H1 (cell line): ENCODE results near the gene ZFAND5. TPM values are rescaled to one million over a fixed set of nuclear protein-coding genes. Genes with fewer than 3 reads are reported as not detected.

Experiments
- CTCF ChIA-PET: fragments of 300-600 bp; sonication (Branson Sonifier 250); formaldehyde crosslinking; loops from one replicate; lab custom pipeline; 2021; ENCODE audit not compliant: partially characterized antibody; lab: Charles Lee
- POLR2A ChIA-PET: fragments of 300-600 bp; sonication (Branson Sonifier 250); formaldehyde crosslinking; loops from one replicate; lab custom pipeline; 2021; ENCODE audit warnings: inconsistent platforms; ENCODE audit not compliant: partially characterized antibody; lab: Charles Lee
- DNase-seq, 2 experiments: peaks; one replicate each; pipeline versions ENCODE4 v3.0.0 to v3.0.0-alpha.2; 2010 to 2022; ENCODE audit warnings: low spot score in 2 of 2, low read depth in 1 of 2, mixed read lengths in 1 of 2
- FAIRE-seq: peaks from 2 replicates; lab custom pipeline; 2011; peaks lifted over from hg19 to GRCh38; lab: Jason Lieb, UNC
- H2AFZ ChIP-seq: 2 replicates; pipeline ENCODE4 v1.8.1; 2012; ENCODE audit warnings: low read length, inconsistent platforms
- H2AK5ac ChIP-seq: 2 replicates; pipeline ENCODE4 v1.6.1; 2013; ENCODE audit warnings: low read depth, low read length
- H2BK120ac ChIP-seq: replicated peaks from 2 replicates; pipeline ENCODE3; 2013; ENCODE audit warnings: low read depth, low read length, inconsistent platforms
- H2BK12ac ChIP-seq: 2 replicates; pipeline ENCODE4 v1.6.1; 2013; ENCODE audit warnings: low read depth, low read length
- H2BK15ac ChIP-seq: 2 replicates; pipeline ENCODE4 v1.6.1; 2013; ENCODE audit warnings: low read length
- H2BK20ac ChIP-seq: 2 replicates; pipeline ENCODE4 v1.6.1; 2013; ENCODE audit warnings: low read length
- H2BK5ac ChIP-seq: 2 replicates; pipeline ENCODE4 v1.6.1; 2013; ENCODE audit warnings: low read depth, low read length
- H3K14ac ChIP-seq: 2 replicates; pipeline ENCODE4 v1.6.1; 2013; ENCODE audit warnings: inconsistent platforms; ENCODE audit not compliant: insufficient read length
- H3K18ac ChIP-seq: 2 replicates; pipeline ENCODE4 v1.6.1; 2013; ENCODE audit warnings: low read length; ENCODE audit errors: extremely low read depth
- H3K23ac ChIP-seq: 2 replicates; pipeline ENCODE4 v1.6.1; 2013; ENCODE audit warnings: inconsistent platforms; ENCODE audit not compliant: insufficient read length
- H3K23me2 ChIP-seq: 2 replicates; pipeline ENCODE4 v1.6.1; 2013; ENCODE audit warnings: low read depth, low read length
- H3K27ac ChIP-seq: 2 replicates; pipeline ENCODE4 v1.6.1; 2011; ENCODE audit warnings: low read depth, low read length, inconsistent platforms
- H3K27me3 ChIP-seq, 4 experiments: replicated peaks in 1 of 4; 1 replicate in 1 of 4; 2 replicates in 3 of 4; pipeline versions ENCODE4 v1.6.1 to v1.8.1; 2011 to 2013; ENCODE audit warnings: low read length in 3 of 4, mild to moderate bottlenecking in 3 of 4, inconsistent platforms in 2 of 4, mixed read lengths in 2 of 4, moderate library complexity in 1 of 4; ENCODE audit not compliant: control insufficient read depth in 3 of 4, insufficient read depth in 3 of 4; ENCODE audit errors: extremely low read depth in 1 of 4
- H3K36me3 ChIP-seq, 4 experiments: 2 replicates each; pipeline versions ENCODE4 v1.6.1 to v1.8.1; 2011 to 2013; ENCODE audit warnings: mild to moderate bottlenecking in 4 of 4, low read length in 3 of 4, moderate library complexity in 2 of 4, control low read depth in 1 of 4, inconsistent platforms in 1 of 4; ENCODE audit not compliant: insufficient read depth in 4 of 4, control insufficient read depth in 2 of 4
- H3K4ac ChIP-seq: replicated peaks from 2 replicates; pipeline ENCODE3; 2013; ENCODE audit warnings: low read length, low read depth, mixed read lengths, inconsistent platforms; ENCODE audit not compliant: insufficient read length
- H3K4me1 ChIP-seq, 4 experiments: replicated peaks in 1 of 4; 1 replicate in 1 of 4; 2 replicates in 3 of 4; pipeline versions ENCODE4 v1.6.1 to v1.8.1; 2011 to 2013; ENCODE audit warnings: low read length in 3 of 4, inconsistent platforms in 2 of 4, mixed read lengths in 1 of 4; ENCODE audit not compliant: insufficient read depth in 4 of 4, control insufficient read depth in 3 of 4
- H3K4me2 ChIP-seq, 2 experiments: 2 replicates each; pipeline versions ENCODE4 v1.6.1 to v1.8.1; 2011 to 2013; ENCODE audit warnings: low read depth in 2 of 2, low read length in 2 of 2, control low read depth in 1 of 2, inconsistent platforms in 1 of 2, mild to moderate bottlenecking in 1 of 2; ENCODE audit not compliant: insufficient read depth in 1 of 2
- H3K4me3 ChIP-seq, 4 experiments: fragments of 200-600, 300-600 bp in 1 of 4; sonication (generic), shearing (Covaris generic), sonication (Bioruptor Twin) in 1 of 4; 2 replicates each; pipeline versions ENCODE4 v1.5.1 to v1.8.1; 2011 to 2016; ENCODE audit warnings: low read length in 4 of 4, low read depth in 3 of 4, control low read depth in 2 of 4, inconsistent platforms in 2 of 4, mild to moderate bottlenecking in 2 of 4, mixed read lengths in 1 of 4, moderate library complexity in 1 of 4; ENCODE audit not compliant: insufficient read depth in 2 of 4; ENCODE audit errors: extremely low read depth in 1 of 4
- H3K56ac ChIP-seq: replicated peaks from 2 replicates; pipeline ENCODE3; 2013; ENCODE audit warnings: low read depth, mild to moderate bottlenecking, mixed read lengths, low read length, inconsistent platforms; ENCODE audit not compliant: insufficient read length
- H3K79me1 ChIP-seq: 2 replicates; pipeline ENCODE4 v1.6.1; 2013; ENCODE audit warnings: low read depth, low read length, control low read depth
- H3K79me2 ChIP-seq, 2 experiments: 2 replicates each; pipeline versions ENCODE4 v1.6.1 to v1.8.1; 2012 to 2013; ENCODE audit warnings: low read length in 2 of 2, mild to moderate bottlenecking in 2 of 2, inconsistent platforms in 1 of 2; ENCODE audit not compliant: insufficient read depth in 2 of 2, control insufficient read depth in 1 of 2
- H3K9ac ChIP-seq, 4 experiments: replicated peaks in 1 of 4; 1 replicate in 1 of 4; 2 replicates in 3 of 4; pipeline versions ENCODE4 v1.6.1 to v1.8.1; 2011 to 2013; ENCODE audit warnings: low read depth in 3 of 4, low read length in 3 of 4, control low read depth in 2 of 4, mild to moderate bottlenecking in 2 of 4, moderate library complexity in 2 of 4, inconsistent platforms in 1 of 4; ENCODE audit errors: extremely low read depth in 1 of 4
- H3K9me3 ChIP-seq, 2 experiments: 2 replicates each; pipeline versions ENCODE4 v1.6.1 to v1.8.1; 2012 to 2013; ENCODE audit warnings: mild to moderate bottlenecking in 2 of 2, moderate library complexity in 2 of 2, control low read depth in 1 of 2, inconsistent platforms in 1 of 2, low read depth in 1 of 2, low read length in 1 of 2, mixed read lengths in 1 of 2; ENCODE audit not compliant: insufficient read depth in 2 of 2
- H4K20me1 ChIP-seq, 2 experiments: replicated peaks in 1 of 2; 2 replicates each; pipeline versions ENCODE3 to v1.8.1; 2011 to 2013; ENCODE audit warnings: inconsistent platforms in 2 of 2, low read length in 2 of 2, mild to moderate bottlenecking in 1 of 2; ENCODE audit not compliant: insufficient read depth in 2 of 2, control insufficient read depth in 1 of 2
- H4K5ac ChIP-seq: 2 replicates; pipeline ENCODE4 v1.6.1; 2013; ENCODE audit warnings: low read length, low read depth, mixed read lengths, inconsistent platforms; ENCODE audit not compliant: insufficient read length
- H4K8ac ChIP-seq: 2 replicates; pipeline ENCODE4 v1.8.0; 2013; ENCODE audit warnings: mild to moderate bottlenecking, moderate library complexity, low read length, inconsistent platforms; ENCODE audit not compliant: insufficient read depth; ENCODE audit errors: extremely low read depth
- H4K91ac ChIP-seq: replicated peaks from 2 replicates; pipeline ENCODE3; 2013; ENCODE audit warnings: low read length, mixed read lengths, inconsistent platforms; ENCODE audit not compliant: insufficient read length
- ATF2 ChIP-seq: IDR thresholded peaks from 2 replicates; pipeline ENCODE4 v1.6.1; 2012; ENCODE audit warnings: low read length, inconsistent platforms
- HDAC6 ChIP-seq: IDR thresholded peaks from one replicate; pipeline ENCODE4 v1.7.1; 2012; ENCODE audit warnings: low read depth, mild to moderate bottlenecking, inconsistent platforms, low read length, moderate library complexity
- KDM5A ChIP-seq: fragments of 200-600 bp; IDR thresholded peaks from 2 replicates; pipeline ENCODE4 v1.7.1; 2012; ENCODE audit warnings: mild to moderate bottlenecking, low read length, inconsistent platforms, mixed read lengths
- NRF1 ChIP-seq: IDR thresholded peaks from 2 replicates; pipeline ENCODE4 v1.6.1; 2011; ENCODE audit warnings: mild to moderate bottlenecking, low read depth, low read length, improper control_type of control experiment
- POLR2A ChIP-seq, 2 experiments: IDR thresholded peaks; 1 replicate in 1 of 2; 2 replicates in 1 of 2; pipeline ENCODE4 v1.6.1; 2011; ENCODE audit warnings: low read depth in 2 of 2, low read length in 2 of 2, mild to moderate bottlenecking in 2 of 2; ENCODE audit errors: control extremely low read depth in 1 of 2
- SP2 ChIP-seq: IDR thresholded peaks from 2 replicates; pipeline ENCODE4 v1.6.1; 2012; ENCODE audit warnings: mild to moderate bottlenecking, low read length, inconsistent platforms
- YY1 ChIP-seq: IDR thresholded peaks from 2 replicates; pipeline ENCODE4 v1.6.1; 2011; ENCODE audit warnings: low read depth, mild to moderate bottlenecking, low read length
- WGBS, 2 experiments: shearing (Covaris generic) in 1 of 2; methylation state at CpG; one replicate each; pipeline versions ENCODE4 v1.1.6 to v1.1.7; 2013 to 2015; ENCODE audit warnings: low lambda C conversion rate in 2 of 2, mixed read lengths in 2 of 2, inconsistent platforms in 1 of 2, low coverage in 1 of 2, missing lambda C conversion rate in 1 of 2; ENCODE audit not compliant: insufficient replicate concordance in 2 of 2, insufficient coverage in 1 of 2, insufficient read length in 1 of 2; ENCODE audit errors: extremely low coverage in 1 of 2, missing lambda C conversion rate in 1 of 2; 5-methylcytosine and 5-hydroxymethylcytosine counted together
- polyA plus RNA-seq, 7 experiments: library from polyadenylated mRNA; depleted of rRNA in 3 of 7; stranded (reverse) in 5 of 7; unstranded in 2 of 7; fragments of >200 nt in 5 of 7; fragments of 200-250 nt in 2 of 7; gene quantifications; 1 replicate in 5 of 7; 2 replicates in 1 of 7; 4 replicates in 1 of 7; pipeline versions ENCODE4 v1.2.1 to v1.2.3, GENCODE V29; 2011 to 2013; ENCODE audit warnings: missing spikeins in 2 of 7, mixed read lengths in 2 of 7
- total RNA-seq: library from RNA; stranded (reverse); fragmentation: NEBNext Ultra II Directional; extraction: Animal tissue kit (Norgen Biotek cat#: 25700); gene quantifications from 2 replicates; pipeline ENCODE4 v1.2.1, GENCODE V29; 2021

ZFAND5 gene
- total and polyA plus RNA-seq, 2 of the 8 experiments (the other 6 are each of a cell fraction or from before 2014, with no cell fraction given), result 76.7 to 225 TPM

GRCh38 chr9:72334658-72335337 lies 30.2 kb downstream of the ZFAND5 start:
- no peak overlapping the region for H4K8ac ChIP-seq
- no peaks in the 10 kb centered on the region for H3K9me3 ChIP-seq
- no peak overlapping the region for H2AK5ac ChIP-seq
- H3K9ac ChIP-seq, result no peak overlapping the region
- no peak overlapping the region for H2BK120ac ChIP-seq
- no peak overlapping the region for H3K23ac ChIP-seq
- no peak overlapping the region for H2AFZ ChIP-seq
- H4K20me1 ChIP-seq, result no peaks in the 10 kb centered on the region
- H3K27ac ChIP-seq, result no peak overlapping the region
- H2BK12ac ChIP-seq, result no peak overlapping the region
- no peaks in the 10 kb centered on the region for H3K27me3 ChIP-seq
- H3K36me3 ChIP-seq, result no peaks in the 10 kb centered on the region
- WGBS, 2 experiments, result 91% methylated on average over 6 of the region's 6 CpGs; no CpG with 5 or more reads in 1 of the 2 experiments
- no peak overlapping the region for H4K91ac ChIP-seq
- H3K23me2 ChIP-seq, result no peaks in the 10 kb centered on the region
- no peak overlapping the region for H3K56ac ChIP-seq
- H3K4me3 ChIP-seq, result no peak overlapping the region
- CTCF ChIA-PET, result interaction anchor here (0.8 to 2.9 kb wide), 7 partner anchors 10 to 329 kb away, joined by 3 to 9 read pairs (median 3); no protein-coding TSS in a partner anchor
- no peak overlapping the region for H4K5ac ChIP-seq
- DNase-seq, result no peak
- H3K4ac ChIP-seq, result no peak overlapping the region
- no peaks in the 10 kb centered on the region for H3K79me1 ChIP-seq
- no peaks in the 10 kb centered on the region for H3K4me1 ChIP-seq
- TF ChIP-seq POLR2A (IDR thresholded peaks at IDR 0.05; ENCODE audit: control extremely low read depth in 1 of 2, low read depth in 2 of 2, low read length in 2 of 2) (no peak), KDM5A (no peak), NRF1 (no peak), ATF2 (no peak), HDAC6 (no peak), SP2 (no peak), YY1 (no peak)
- TF ChIP-seq, all 59 proteins: peak for 0
- no peak overlapping the region for H3K18ac ChIP-seq
- H3K14ac ChIP-seq, result no peak overlapping the region
- no peak for FAIRE-seq
- H2BK15ac ChIP-seq, result no peak overlapping the region
- H2BK20ac ChIP-seq, result no peak overlapping the region
- POLR2A ChIA-PET, result no interaction called here
- no peaks in the 10 kb centered on the region for H3K79me2 ChIP-seq
- H3K4me2 ChIP-seq, result no peak overlapping the region
- H2BK5ac ChIP-seq, result no peak overlapping the region
